Astrocyte (in vitro differentiated cells and primary cell): ENCODE results near the gene SGK2.

ENCODE experiments used
- CTCF ChIP-seq: IDR thresholded peaks from 2 replicates; pipeline ENCODE4 v1.5.1; 2011; ENCODE audit warnings: low read depth, mild to moderate bottlenecking, inconsistent platforms, low read length, moderate library complexity; ENCODE audit not compliant: insufficient read depth
- EZH2 ChIP-seq: IDR thresholded peaks from 2 replicates; pipeline ENCODE4 v1.6.1; 2012; ENCODE audit warnings: mild to moderate bottlenecking, low read length, inconsistent platforms; ENCODE audit not compliant: insufficient read depth

DNA sequence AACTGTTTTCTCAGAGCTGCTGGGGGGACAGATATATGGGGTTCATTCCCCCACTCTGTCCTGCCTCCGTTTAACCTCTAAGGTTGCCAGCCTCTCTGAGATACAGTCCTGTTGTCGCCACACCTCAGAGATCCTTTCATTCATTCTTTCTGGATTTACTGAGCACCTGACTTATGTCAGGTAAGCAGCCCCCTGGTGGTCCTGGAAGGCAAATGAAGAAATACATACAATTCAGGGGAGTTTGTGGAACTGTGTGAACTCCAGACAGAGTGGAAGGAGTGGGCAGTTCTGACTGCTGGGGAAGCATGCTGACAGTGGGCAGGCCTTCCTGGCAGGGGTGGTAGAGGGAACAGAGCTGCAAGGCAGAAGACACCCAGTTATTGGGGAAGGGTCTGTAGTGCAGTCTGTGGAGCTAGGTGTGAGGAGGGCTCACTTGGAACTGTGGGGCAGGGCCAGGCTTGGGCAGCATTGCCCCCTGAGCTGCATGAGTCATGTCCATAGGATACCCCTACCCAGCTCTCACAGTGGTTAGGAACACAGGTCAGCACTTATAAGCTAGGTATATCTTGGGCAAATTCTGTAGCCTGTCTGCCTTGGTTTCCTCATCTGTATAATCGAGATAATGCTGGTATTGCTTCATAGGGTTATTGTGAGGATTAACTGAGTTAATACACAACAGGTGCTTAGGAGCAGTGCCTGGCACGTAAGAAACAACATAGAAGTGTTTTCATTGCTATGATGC is 12.8 kb upstream of the SGK2 start:
- no peak for TF ChIP-seq CTCF
- no peak for TF ChIP-seq EZH2
